ENCODE results near the gene ZBTB7A.

The ZBTB7A gene

GRCh38 chr19:4034048-4035017 lies 32.4 kb downstream of the ZBTB7A start:
- no peak for DNase-seq

- DNase-seq, result no peak
These were observed 33.4 kb downstream of the ZBTB7A start for GRCh38 chr19:4033028-4033956.

GRCh38 chr19:4032436-4032835 lies 34.3 kb downstream of the ZBTB7A start:
- DNase-seq, result no peak

GRCh38 chr19:4031420-4031819 lies 35.3 kb downstream of the ZBTB7A start:
- DNase-seq, result no peak

GRCh38 chr19:4030981-4031380 lies 35.7 kb downstream of the ZBTB7A start:
- DNase-seq, result no peak

- no peak for DNase-seq
These were observed 36.1 kb downstream of the ZBTB7A start for GRCh38 chr19:4030552-4030951.

- no peak for DNase-seq
These were observed 37.5 kb downstream of the ZBTB7A start for GRCh38 chr19:4029247-4029614.

- no peak for DNase-seq
These were observed 38.1 kb downstream of the ZBTB7A start for GRCh38 chr19:4028334-4029246.

GRCh38 chr19:4027146-4027545 lies 39.6 kb downstream of the ZBTB7A start:
- no peak for DNase-seq

- DNase-seq, result no peak
These were observed 41.4 kb downstream of the ZBTB7A start for GRCh38 chr19:4025317-4025716.

- DNase-seq, result no peak
These were observed 42.9 kb downstream of the ZBTB7A start for GRCh38 chr19:4023600-4024398.

GRCh38 chr19:4019578-4019977 lies 47.1 kb downstream of the ZBTB7A start:
- no peak for DNase-seq

GRCh38 chr19:4018775-4019504 lies 47.8 kb downstream of the ZBTB7A start:
- no peak for DNase-seq

- DNase-seq, result no peak
These were observed 48.5 kb downstream of the ZBTB7A start for GRCh38 chr19:4018140-4018613.

- no peak for DNase-seq
These were observed 49.6 kb downstream of the ZBTB7A start for GRCh38 chr19:4016903-4017638.

- DNase-seq, result no peak
These were observed 50.2 kb downstream of the ZBTB7A start for GRCh38 chr19:4016486-4016885.

- no peak for DNase-seq
These were observed 50.8 kb downstream of the ZBTB7A start for GRCh38 chr19:4015705-4016402.

GRCh38 chr19:4014541-4015491 lies 51.9 kb downstream of the ZBTB7A start:
- DNase-seq, result no peak

All from activated gamma-delta T cell treated with Interleukin-2 at 50 U/mL for 16 hours (primary cell).